HG02763 (cell line): Measurements from ENCODE around the gene SDC3.
"Not testable (repeated sequence)": the region's sequence is repeated elsewhere in the genome, so short reads cannot be mapped to it uniquely, and the experiment has no call there.

Experiments
- ATAC-seq: cut with Tn5 transposase; IDR thresholded peaks from one replicate; pipeline ENCODE4 v1.9.1; 2021; ENCODE audit warnings: mild to moderate bottlenecking, moderate library complexity; ENCODE audit not compliant: unreplicated experiment

The SDC3 gene

GRCh38 chr1:30908696-30909364, at the start of gene SDC3:
TSS of gene SDC3 (minus strand) at chr1:30908758. CDS start at chr1:30908586, 172 bp downstream.
- no peak for ATAC-seq

DNA sequence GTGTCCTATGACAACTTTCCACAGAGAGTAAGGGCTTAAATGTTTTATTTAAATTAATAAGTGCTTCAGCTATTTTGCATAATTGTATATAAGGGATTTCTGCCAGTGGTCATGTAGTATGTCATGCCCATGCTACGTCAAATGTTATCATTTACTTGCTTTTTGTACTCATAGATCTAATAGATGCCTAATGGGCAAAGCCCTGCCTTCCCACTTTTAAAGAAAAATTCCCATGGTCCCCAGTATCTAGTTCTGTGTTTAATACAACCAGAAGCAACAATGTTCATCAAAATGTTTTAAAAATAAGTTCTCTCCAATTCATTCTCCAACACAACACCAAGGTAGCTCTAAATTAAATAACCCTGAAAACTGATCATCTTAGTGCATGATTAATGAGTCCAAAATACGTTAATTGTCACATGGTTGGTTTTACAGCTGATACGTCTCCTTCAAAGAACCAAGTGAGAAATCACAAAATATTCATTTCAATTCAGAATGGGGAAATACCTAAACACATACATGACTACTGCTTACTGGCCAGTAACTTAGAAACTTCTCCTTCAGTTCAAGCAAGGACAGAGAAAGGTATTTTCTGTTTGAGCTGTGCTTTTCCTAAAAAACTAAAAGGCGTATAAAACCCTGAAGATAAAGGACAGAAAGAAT, 49.1 kb upstream of the SDC3 start:
- ATAC-seq, result no peak

DNA sequence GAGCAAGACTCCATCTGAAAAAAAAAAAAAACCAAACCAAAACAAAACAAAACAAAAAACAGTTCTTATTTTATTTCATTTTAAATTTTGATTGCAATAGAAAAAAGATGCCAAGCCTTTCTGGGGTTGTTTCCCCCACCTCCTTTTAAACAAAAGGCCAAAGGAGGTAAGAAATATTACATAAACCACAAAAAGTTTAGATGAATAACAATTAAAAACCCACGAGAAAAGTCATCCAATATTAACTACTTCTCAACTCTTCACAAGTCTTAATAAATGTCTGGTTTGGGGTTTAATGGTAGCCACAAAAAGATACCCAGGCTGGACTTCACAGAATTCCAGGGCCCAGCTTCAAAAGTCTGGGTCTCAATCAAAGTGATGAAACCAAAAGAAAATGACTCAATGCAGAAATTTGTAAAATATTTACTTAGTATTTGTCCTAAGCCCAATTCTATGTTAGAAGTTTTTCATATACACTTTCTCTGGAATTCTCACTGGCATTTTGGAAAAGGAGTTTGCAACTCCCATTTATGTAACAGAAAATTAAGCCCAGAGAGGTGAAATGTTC, 47.0 kb upstream of the SDC3 start:
- ATAC-seq, result no peak

DNA sequence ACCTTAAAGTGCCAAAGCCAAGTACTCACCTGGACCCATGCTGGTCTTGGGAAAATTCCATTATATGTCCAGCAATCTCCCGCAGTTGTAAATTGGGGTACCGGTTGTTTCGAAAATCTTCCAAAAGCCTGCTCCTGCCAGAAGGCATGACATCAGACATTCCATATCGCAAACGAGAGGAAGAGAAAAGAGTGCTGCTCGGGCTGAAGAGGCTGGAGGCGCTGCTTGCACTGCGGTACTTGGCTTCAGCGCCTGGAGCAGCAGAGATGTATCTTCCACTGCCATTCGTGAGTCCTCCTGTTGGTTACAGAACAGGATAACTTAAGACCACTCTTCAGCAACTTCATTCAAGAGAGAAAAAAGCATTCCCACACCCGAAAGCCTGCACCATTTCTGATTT, 45.1 kb upstream of the SDC3 start:
- ATAC-seq, result no peak

DNA sequence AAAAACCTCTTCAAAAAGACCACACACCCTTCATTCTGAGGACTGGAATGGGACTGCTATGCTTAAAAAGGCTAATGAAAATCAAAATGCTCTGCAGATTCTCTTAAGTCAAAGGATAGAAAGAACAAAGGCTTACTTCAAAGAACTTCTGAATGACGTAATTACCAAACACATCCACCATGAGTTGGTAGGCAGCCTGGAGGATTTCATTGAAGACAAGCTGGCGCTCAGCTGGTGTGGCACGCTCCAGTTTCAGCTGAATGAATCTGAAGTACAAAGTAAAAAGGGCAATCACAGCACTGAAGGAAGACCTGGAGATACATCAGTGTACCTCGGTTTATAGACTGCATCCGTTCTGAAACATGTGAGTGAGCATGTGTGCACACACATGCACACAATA, 43.5 kb upstream of the SDC3 start:
- no peak for ATAC-seq

DNA sequence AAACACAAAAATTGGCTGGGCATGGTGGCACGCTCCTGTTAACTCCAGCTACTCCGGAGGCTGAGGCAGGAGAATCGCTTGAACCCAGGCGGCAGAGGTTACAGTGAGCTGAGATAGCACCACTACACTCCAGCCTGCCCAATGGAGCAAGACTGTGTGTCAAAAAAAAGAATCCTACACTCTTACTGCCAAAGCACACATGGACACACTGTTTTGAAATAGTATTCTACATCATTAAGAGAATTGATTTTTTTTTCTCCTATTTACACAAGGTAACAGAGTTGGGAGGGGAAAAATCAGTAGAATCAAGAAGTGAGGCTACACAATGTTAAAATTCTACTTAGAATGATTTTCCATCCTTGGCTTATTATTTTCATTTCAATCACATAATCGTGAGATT, 42.1 kb upstream of the SDC3 start:
- no peak for ATAC-seq

DNA sequence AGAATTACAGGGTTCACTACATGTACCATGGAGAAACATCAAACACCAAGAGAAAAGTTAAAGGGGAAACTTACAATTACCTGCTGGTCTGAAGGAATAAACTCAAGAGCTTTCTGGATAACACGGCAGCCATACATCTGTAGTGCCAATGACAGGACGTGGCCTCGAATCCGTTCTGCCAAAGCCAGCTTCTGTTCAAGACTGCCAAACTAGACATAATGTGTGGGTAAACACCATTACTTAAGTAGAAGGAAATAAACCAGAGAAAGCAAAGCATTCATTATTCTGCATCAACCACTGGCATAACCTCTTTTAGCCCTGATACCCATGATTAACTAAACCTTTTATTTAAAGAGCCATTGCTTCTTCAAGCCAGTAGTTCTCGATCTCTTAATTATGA, 41.5 kb upstream of the SDC3 start:
- ATAC-seq, result no peak

DNA sequence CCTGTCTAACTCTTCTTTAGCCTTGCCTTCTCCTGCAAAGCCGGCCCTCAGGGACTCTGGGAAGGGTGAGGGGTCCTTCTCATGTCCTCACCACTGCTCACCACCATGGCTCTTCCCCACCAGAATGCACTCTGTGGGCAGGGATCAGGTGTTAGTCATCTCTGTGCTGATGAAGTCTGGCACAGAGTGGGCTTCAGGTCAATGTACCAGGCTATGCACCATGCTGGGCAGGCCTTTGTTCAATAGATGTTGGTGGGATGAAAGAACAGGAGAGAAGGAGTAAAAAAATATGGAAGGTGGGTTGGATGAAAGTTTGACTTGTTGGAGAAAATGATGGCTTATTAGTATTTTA, 40.9 kb upstream of the SDC3 start:
- not testable (repeated sequence) for ATAC-seq

- not testable (repeated sequence) for ATAC-seq
These were observed 40.4 kb upstream of the SDC3 start for GRCh38 chr1:30948813-30949486.

GRCh38 chr1:30948278-30948677, 39.7 kb upstream of the SDC3 start:
- no peak for ATAC-seq

- ATAC-seq, result no peak
These were observed 38.7 kb upstream of the SDC3 start for GRCh38 chr1:30947212-30947611.

- no peak for ATAC-seq
These were observed 33.9 kb upstream of the SDC3 start for GRCh38 chr1:30942326-30942963.

GRCh38 chr1:30940541-30940940, 32.0 kb upstream of the SDC3 start:
- no peak for ATAC-seq

GRCh38 chr1:30936541-30937171, 28.1 kb upstream of the SDC3 start:
- ATAC-seq, result no peak

GRCh38 chr1:30935758-30936157, 27.2 kb upstream of the SDC3 start:
- ATAC-seq, result not testable (repeated sequence)

- ATAC-seq, result no peak
These were observed 26.1 kb upstream of the SDC3 start for GRCh38 chr1:30934613-30935012.

GRCh38 chr1:30933874-30934252, 25.3 kb upstream of the SDC3 start:
- no peak for ATAC-seq

DNA sequence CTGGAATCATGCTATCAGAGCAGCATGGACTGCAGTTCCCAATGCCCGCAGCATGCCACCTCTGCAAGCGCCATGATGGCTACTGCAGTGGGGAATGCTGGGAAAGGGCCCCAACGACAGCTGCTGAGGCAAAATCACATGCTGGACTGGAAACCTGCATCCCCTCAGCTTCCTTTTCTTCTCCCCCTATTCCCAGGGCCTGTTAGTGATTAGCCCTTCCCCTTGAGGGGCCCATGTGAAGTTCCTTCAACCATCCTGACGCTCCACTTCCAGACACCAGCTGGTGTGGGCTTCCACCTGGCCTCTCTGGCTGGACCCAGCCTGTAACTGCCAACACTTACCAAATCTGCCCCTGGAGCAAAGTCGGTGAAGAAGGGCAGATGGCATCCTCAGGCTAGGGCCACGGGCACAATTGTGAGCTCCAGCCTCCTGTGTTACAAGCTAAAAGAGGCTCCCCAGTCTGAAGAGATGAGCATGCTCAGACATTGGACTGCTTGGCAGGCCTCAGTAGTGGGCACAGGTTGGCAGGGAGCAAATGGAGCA, 22.1 kb upstream of the SDC3 start:
- ATAC-seq, result no peak

- ATAC-seq, result no peak
These were observed 21.5 kb upstream of the SDC3 start for GRCh38 chr1:30929944-30930525.

GRCh38 chr1:30929135-30929889, 20.8 kb upstream of the SDC3 start:
- no peak for ATAC-seq
